Embryonic facial prominence (tissue), 1 donor: Measurements from ENCODE around the gene KRTAP4-3.
"Not testable (repeated sequence)": the region's sequence is repeated elsewhere in the genome, so short reads cannot be mapped to it uniquely, and the experiment has no call there.

Source experiments
- DNase-seq: peaks from one replicate; pipeline ENCODE4 v3.0.0-alpha.2; 2016; ENCODE audit errors: extremely low spot score

Gene KRTAP4-3

DNA sequence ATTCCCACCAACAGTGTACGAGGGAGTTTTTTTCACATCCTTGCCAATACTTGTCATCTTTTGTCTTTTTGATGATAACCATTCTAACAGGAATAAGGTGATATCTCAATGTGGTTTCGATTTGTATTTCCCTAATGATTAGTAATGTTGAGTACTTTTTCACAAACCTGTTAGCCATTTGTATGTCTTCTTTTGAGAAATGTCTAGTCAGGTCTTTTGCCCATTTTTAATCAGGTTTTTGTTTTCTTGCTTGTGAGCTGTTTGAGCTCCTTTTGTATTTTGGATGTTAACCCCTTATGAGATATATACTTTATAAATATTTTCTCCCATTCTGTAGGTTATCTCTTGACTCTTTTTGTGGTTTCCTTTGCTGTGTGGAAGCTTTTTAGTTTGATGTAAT lies 16.5 kb downstream of the KRTAP4-3 start:
- DNase-seq: no peak

DNA sequence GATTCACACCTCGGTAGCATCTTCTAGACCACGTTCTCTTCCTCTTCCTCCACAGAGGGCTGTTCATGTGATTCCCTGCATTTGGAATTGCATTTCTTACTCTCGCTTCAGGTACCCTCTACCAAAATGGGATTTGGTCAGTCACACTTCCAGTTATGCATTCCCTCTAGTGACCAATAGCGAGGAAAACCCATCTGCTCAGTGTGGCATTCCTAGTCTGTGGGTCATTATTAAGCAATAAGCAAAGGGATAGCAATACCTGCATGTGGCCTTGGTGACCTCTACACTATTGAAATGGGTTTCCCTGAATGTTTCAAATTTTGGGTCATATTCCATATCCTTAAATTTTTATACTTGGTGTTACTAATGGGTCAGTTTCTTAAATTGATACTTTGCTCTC lies 18.0 kb downstream of the KRTAP4-3 start:
- DNase-seq: no peak

DNA sequence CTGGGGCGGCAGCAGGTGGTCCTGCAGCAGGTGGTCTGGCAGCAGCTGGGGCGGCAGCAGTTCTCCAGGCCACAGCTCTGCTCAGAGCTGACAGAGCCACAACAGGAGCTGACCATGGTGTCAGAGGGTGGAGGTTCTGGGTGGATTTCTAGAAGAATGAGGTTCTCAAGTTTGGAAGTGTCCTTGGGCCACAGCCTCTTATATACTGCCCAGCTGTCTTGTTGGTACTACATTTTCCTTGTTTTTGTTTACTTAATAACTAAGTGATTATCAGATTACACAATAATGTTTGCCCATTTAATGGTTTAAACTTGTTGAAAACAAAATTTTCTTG lies 18.4 kb downstream of the KRTAP4-3 start, which contains the start of gene KRTAP4-5:
TSS of gene KRTAP4-5 (minus strand) at position 174 of the 334 bp plus-strand sequence. CDS start at position 116, 58 bp downstream.
- no peak for DNase-seq

DNA sequence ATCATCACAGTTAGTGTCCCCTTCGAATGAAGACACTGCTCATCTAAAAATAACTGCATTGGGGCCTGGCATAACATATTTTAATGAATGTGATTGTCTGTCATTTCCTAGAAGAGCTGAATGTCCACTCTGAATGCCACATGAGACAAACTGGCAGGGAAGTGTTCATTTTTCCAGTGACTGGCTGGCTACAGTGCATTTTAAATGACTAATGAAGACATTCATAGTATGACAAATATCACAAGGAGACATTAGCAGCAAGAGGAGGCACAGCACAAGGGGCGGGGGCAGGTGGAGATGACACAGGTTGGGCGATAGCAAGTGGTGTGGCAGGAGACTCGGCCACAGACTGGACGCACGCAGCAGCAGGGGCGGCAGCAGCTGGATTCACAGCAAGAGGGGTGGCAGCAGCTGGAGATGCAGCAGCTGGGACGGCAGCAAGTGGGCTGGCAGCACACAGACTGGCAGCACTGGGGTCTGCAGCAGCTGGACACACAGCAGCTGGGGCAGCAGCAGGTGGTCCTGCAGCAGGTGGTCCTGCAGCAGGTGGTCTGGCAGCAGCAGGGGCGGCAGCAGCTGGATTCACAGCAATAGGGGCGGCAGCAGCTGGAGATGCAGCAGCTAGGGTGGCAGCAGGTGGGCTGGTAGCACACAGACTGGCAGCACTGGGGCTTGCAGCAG lies 18.9 kb downstream of the KRTAP4-3 start:
- not testable (repeated sequence) for DNase-seq

DNA sequence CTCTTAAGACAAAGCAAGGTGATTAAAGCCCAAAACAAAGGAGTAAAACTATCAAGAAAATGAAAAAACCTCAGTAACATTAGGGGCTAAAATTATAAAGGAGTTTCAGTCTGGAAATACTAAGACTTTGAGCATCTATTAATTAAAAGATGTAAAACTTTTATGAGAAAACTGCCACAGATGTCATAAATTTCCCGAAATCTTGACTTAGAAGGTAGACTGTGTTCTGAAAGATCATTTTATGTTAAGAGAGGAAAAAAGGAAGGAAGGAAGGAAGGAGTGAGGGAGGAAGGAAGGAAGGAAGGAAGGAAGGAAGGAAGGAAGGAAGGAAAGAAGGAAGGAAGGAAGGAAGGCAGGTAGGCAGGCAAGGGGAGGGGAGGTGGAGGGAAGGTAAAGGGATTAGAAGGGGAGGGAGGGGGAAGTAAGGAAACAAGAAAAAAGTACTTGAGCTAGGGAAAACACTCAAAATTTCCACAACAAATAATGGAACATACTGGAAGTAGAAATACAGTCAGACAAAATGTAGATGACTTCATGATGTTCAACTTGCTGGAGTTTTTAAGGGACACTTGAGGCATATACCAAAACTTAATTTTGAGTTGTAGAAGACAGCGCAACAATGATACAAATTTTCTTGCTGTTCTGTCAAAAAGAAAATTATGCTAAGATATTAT lies 20.4 kb downstream of the KRTAP4-3 start:
- no peak for DNase-seq

DNA sequence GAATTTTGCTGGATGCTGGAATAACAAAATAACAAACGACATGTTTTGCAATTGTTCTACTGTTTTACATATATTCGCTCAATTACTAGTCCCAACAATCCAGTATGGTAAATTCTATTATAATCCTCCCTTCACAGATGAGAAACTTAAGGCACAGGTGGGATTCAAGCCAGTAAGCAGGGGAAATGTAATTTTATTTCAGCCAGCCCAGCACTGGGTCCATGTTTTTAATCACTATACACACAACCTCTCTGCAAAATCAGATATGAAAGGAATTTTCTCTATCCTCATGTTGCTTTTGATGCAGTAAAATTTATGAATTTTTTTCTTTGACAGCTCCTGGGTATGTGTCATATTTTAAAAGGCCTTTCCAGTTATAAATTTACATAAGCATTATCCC lies 22.8 kb downstream of the KRTAP4-3 start:
- DNase-seq: no peak

DNA sequence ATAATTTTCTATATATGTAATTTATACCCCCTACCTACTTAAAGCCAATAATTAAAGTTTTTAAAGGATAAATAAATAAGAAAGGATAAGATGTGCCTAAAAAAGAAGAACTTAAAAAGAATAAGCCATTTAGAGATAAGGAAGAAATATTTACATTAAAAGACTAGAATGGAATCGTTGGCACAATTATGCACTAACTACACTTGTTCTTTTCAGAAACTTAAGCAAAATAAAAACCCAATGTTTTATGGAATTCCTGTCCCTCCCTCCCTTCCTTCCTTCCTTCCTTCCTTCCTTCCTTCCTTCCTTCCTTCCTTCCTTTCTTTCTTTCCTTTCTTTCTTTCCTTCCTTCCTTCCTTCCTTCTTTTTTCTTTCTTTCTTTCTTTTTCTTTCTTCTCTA lies 23.2 kb downstream of the KRTAP4-3 start:
- no peak for DNase-seq

DNA sequence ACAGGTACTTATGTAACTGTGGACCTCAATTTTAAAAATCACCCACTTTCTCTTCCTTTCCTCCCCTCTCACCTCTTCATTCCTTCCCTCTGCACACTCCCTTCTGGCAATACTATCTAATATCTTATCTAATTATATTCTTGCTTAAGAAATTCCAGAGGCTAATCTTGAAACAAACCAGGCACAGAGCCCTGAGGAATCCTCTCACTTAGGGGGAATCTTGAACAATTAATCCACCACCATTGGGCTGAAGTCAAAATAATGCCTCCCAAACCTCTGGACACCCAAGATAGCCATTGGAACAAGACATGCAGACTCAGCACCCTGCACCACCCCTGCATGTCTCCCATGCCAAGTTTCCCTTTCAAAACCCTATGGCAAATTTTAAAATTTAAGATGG lies 26.7 kb downstream of the KRTAP4-3 start:
- DNase-seq: no peak

DNA sequence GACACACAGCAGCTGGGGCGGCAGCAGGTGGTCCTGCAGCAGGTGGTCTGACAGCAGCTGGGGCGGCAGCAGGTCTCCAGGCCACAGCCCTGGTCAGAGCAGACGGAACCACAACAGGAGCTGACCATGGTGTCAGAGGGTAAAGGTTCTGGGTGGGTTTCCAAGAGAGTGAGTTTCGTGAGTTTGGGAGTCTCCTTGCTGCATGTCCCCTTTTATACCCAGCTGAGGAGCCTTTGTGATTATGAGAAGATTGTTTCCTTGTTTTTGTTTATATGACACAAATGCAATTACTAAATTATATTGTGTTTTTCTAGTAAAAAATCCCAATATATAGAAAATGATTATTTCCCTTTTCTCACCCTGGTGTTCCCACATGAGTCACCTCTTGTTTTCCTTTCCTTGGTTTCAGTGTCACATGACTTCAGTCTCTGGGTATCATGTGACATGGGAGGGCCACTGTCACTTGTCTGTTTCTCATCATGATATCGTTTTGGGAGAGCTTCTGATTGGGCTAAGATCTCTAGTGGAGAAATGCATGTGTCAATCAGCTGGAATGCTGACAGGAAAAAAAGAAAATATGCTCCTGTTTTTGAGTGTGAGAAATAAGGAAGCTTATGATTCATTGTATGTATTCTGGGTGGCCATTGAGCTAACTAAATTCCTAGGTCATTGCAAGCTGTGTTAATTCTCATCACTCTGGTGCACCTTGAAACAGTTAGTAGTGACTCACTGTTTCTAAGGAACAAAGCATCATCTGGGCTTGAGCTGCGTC lies 27.5 kb downstream of the KRTAP4-3 start, which contains the start of gene KRTAP4-6:
TSS of gene KRTAP4-6 (minus strand) at position 185 of the 772 bp plus-strand sequence. CDS start at position 128, 57 bp downstream.
- DNase-seq: no peak

DNA sequence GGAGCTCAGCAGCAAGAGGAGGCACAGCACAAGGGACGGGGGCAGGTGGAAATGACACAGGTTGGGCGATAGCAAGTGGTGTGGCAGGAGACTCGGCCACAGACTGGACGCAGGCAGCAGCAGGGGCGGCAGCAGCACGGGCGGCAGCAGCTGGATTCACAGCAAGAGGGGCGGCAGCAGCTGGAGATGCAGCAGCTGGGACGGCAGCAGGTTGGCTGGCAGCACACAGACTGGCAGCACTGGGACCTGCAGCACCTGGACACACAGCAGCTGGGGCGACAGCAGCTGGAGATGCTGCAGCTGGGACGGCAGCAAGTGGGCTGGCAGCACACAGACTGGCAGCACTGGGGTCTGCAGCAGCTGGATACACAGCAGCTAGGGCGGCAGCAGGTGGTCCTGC lies 28.2 kb downstream of the KRTAP4-3 start:
- DNase-seq: not testable (repeated sequence)

DNA sequence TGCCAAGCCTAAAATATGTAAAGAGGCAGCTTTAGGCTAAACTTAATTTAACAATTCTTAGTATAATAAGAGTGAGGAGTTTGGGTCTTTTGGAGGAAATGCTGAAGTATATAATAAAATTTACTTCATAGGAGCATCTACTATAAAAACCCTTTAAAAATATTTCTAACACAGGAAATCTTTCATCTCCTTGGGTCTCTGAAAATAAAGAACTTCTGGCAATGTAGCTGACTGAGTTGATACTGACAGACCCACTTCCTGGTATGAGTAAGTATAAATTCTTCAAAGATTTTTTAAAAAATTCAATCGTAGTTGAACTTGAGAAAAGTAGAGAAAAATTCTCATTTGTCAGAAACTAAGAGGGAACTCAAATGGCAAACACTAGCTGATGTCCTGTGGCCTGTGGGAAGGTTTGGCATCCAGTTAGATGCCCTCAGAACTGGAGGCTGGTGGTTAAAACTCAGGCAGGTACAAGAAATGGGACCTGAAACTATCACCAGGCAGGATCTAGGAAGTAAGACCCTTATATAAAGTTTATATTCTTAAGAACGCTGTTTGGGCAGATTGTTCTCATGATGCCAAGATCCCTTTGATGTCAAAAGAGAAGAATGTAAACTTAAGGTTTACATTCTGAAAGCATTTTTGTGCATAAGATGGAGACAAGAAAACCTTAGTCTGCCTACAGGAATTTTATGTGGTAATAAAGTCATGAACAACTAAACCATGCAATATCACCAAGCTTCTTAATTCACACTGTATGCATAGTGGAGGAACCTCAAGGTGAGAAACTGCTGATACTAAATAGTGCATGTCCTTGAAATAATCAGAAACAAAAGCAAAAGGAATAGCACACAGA lies 33.9 kb downstream of the KRTAP4-3 start:
- no peak for DNase-seq

DNA sequence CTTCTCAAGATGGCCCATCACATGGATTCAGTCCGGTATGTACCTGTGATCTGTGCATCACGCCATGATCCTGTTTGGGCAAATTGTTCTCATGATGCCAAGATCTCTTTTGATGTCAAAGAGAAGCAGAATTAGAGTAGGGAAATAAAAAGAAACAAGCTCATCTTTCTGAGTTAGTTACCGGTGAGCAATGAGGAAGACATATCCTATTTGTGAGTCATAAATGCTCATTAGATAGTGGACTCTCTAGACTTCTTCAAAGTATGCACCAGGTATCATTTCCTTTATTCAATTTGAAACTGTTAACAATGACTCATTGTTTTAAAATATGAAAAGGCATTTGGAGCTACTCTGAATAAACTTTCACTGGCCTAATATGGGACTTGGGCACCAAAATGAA lies 36.0 kb downstream of the KRTAP4-3 start:
- no peak for DNase-seq

DNA sequence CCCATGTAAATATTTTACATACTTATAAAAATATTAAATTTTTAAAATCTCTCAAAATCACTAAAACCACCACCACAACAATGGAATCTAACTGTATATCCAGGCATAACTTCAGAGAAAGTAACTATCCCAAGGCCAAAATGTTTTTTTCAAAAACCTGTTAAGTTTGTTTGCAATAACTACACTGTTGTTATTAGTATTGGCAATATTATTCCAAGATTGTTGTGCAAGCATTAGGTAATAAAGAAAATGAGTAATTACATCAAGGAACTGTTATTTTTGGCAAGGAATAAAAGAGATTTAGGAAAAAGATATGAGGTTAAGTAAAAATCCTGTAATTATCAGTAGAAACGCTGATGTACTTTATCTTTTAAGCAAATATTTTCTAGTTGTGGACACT lies 40.6 kb downstream of the KRTAP4-3 start:
- DNase-seq: no peak

DNA sequence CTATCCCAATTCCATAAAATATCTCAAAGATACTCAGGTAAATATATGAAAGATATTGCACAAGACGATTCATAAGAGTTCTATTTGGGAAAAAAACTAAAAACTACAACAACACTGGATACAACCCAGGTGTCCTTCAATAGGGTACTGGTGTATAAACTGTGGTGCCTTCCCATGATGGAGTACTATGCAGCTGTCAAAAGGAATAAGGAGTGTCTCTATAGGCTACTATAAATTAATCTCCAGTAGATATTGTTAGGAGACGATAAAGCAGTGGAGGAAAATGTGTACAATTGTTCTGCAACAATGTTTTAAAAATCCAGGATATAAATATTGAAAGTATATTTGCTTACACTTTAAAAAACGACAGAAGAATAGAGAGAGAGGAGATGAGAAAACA lies 41.6 kb downstream of the KRTAP4-3 start:
- DNase-seq: no peak

DNA sequence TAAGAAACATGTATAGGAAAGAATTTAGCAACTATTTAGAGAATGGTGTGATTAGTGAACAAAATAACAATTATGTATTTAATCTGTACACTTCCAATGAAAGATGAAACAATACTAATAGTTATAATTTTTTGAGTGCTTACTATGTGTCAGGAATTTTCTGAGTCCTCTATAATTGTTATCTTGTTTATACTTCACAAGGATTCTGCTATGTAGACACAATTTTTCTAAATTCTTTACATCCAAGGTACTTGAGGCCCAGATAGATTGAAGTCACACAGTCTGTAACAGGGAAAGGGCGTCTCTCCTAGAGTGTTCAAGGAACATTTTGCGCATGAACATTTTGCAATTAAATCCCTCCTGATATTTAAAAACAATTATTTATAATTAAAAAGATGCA lies 43.0 kb downstream of the KRTAP4-3 start:
- DNase-seq: no peak

DNA sequence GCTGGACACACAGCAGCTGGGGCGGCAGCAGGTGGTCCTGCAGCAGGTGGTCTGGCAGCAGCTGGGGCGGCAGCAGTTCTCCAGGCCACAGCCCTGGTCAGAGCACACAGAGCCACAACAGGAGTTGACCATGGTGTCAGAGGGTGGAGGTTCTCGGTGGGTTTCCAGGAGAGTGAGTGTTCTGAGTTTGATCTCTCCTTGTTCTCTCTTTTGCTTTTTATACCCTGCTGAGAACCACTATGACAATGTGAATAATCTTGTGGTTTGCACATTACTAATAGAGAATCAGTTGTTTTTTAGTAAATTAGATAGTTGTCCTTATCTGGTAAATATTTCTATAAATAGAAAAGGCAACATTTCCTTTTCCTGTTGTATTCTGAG lies 44.0 kb downstream of the KRTAP4-3 start, which contains the start of gene KRTAP4-12:
TSS of gene KRTAP4-12 (minus strand) at position 192 of the 381 bp plus-strand sequence. CDS start at position 132, 60 bp downstream.
- DNase-seq: not testable (repeated sequence)

DNA sequence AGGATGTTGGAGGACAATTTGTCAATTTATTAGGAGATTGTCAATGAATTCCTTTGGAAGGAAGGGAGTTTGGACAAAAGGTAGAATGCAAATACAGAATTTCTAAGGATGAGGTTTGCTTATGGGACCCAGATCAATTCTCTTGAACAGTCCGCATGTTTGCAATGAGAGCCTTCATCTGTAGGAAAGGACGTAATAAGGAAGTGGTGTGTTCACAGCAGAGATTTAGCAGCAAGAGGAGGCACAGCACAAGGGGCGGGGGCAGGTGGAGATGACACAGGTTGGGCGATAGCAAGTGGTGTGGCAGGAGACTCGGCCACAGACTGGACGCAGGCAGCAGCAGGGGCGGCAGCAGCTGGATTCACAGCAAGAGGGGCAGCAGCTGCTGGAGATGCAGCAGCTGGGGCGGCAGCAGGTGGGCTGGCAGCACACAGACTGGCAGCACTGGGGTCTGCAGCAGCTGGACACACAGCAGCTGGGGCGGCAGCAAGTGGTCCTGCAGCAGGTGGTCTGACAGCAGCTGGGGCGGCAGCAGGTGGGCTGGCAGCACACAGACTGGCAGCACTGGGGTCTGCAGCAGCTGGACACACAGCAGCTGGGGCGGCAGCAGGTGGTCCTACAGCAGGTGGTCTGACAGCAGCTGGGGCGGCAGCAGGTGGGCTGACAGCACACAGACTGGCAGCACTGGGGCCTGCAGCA lies 44.6 kb downstream of the KRTAP4-3 start:
- not testable (repeated sequence) for DNase-seq

DNA sequence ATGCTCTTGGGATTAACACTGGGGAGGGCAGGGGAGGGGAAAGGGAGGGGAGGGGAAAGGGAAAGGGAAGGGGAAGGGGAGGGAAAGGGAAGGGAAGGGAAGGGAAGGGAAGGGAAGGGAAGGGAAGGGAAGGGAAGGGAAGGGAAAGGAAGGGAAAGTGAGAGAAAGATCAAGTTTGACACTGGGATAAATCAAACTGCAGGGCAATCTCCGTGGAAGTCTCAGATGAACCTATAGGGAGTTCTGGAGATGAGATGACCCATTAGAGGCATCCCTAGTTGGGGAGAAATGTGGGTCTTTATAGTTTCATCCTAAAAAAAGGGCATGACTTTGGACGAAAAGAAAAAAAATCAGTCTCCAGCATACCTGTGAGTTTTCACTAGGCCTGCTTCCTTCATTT lies 46.3 kb downstream of the KRTAP4-3 start:
- DNase-seq: no peak

DNA sequence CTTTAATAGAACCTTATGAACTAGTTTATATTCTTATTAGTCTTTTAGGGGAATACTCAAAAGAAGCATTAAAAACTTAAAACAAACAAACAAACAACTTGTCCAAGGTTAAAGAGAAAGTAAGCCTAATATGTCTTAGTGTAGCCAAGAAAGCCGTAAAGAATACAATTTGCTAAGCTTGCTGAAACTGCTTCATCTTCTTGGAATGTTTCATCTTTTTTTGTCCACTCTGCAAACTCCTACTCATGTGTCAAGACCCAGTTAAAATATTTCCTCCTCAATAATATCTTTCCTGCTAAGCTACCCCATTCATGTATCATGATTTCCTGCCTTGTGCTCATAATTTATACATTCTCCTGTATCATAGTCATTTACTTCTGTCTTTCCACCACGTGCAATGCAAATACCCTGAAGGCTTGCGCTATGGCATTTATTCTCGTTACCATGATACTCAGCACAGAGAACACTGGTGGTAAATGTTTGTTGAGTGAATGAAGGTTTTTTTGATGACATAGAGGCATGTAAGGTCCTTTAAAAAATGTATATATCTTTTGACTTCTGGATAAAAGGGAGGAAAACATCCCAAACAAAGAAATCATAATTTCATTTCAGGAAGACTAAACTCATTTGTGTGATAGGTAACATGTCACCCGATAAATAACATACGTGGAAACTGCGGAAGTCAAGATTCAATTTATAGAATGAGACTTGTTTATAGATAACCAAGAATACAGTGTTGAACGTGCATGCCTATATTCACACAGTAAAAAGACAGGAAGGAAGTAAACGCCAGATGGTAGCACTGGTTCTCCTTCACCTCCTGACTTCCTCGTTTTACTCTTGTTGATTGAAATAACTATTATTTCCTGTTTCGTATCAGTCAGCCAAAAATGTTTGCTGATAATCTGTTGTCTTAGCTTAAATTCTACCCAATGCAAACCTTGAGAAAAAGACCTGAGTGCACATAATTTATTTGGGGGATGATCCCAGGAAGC lies 48.0 kb downstream of the KRTAP4-3 start:
- not testable (repeated sequence) for DNase-seq

DNA sequence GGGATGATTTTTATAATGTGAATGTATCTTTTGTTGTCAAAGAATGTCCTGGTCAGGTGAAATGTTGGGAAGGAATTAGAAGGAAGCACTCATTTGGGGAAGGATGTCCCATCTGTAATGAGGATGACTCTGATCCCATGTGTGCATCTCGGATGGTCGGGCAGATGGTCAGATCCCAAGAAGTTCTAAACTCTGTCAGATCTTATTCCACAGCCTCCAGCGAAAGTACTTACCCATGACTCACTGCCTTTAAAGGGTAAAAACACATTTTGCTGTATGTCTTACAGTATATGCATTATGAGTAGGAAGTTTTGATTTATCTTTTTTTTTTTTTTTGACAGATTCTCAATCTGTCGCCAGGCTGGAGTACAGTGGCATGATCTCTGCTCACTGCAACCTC lies 49.3 kb downstream of the KRTAP4-3 start:
- DNase-seq: no peak
